Heart right ventricle (tissue), 16 donors: ENCODE results near the gene LCE2B. TPM values are rescaled to one million over a fixed set of nuclear protein-coding genes. Genes with fewer than 3 reads are reported as not detected.
"Not testable (repeated sequence)": the region's sequence is repeated elsewhere in the genome, so short reads cannot be mapped to it uniquely, and the experiment has no call there.

Source experiments
- ATAC-seq, 8 donors: fragments of 200-7000 bp; cut with Tn5 transposase; one replicate each; pipeline ENCODE4 v1.9.1; 2020; ENCODE audit warnings: mild to moderate bottlenecking in 8 of 8, moderate library complexity in 8 of 8, moderate number of reproducible peaks in 1 of 8
- DNase-seq, 2 donors: peaks; one replicate each; pipeline ENCODE4 v3.0.0-alpha.2; 2020
- H3K27ac ChIP-seq, 10 donors: fragments of 200-600 bp; sonication (generic) in 2 of 10; one replicate each; pipeline versions ENCODE4 v1.5.0 to v1.8.0; 2020 to 2022; ENCODE audit warnings: mild to moderate bottlenecking in 3 of 10
- H3K27me3 ChIP-seq, 7 donors: fragments of 200-600 bp; one replicate each; pipeline ENCODE4 v1.8.0; 2021 to 2022; ENCODE audit warnings: mild to moderate bottlenecking in 2 of 7
- H3K36me3 ChIP-seq, 9 donors: fragments of 200-600 bp; sonication (generic) in 1 of 9; one replicate each; pipeline versions ENCODE4 v1.5.0 to v1.8.0; 2020 to 2022; ENCODE audit warnings: mild to moderate bottlenecking in 2 of 9
- H3K4me1 ChIP-seq, 9 donors: fragments of 200-600 bp; sonication (generic) in 1 of 9; one replicate each; pipeline versions ENCODE4 v1.5.0 to v1.8.0; 2020 to 2022; ENCODE audit warnings: mild to moderate bottlenecking in 4 of 9
- H3K4me3 ChIP-seq, 10 donors: fragments of 200-600 bp; sonication (generic) in 2 of 10; one replicate each; pipeline versions ENCODE4 v1.5.0 to v1.8.0; 2020 to 2022; ENCODE audit warnings: mild to moderate bottlenecking in 7 of 10, moderate library complexity in 2 of 10
- H3K9me3 ChIP-seq, 11 donors: fragments of 200-600 bp in 10 of 11; sonication (generic) in 2 of 11; one replicate each; pipeline versions ENCODE4 v1.5.0 to v1.8.0; 2013 to 2022; ENCODE audit warnings: mild to moderate bottlenecking in 2 of 11, control low read depth in 1 of 11, moderate library complexity in 1 of 11
- CTCF ChIP-seq, 9 donors: fragments of 200-600 bp; sonication (generic) in 2 of 9; IDR thresholded peaks; one replicate each; pipeline versions ENCODE4 v1.5.0 to v1.8.0; 2021 to 2022; ENCODE audit warnings: antibody characterized with exemption in 9 of 9, mild to moderate bottlenecking in 5 of 9, moderate library complexity in 1 of 9
- WGBS, 2 donors: extraction: QIAGEN DNeasy Blood & Tissue Kit; methylation state at CpG; one replicate each; pipeline ENCODE4 v1.1.7; 2013; ENCODE audit warnings: inconsistent platforms in 1 of 2; 5-methylcytosine and 5-hydroxymethylcytosine counted together
- intact Hi-C, 10 donors: fragments of 100-400 bp; cut with DNase I; formaldehyde crosslinking; loops; one replicate each; pipeline versions ENCODE4 v1.11.1 to v1.14.2; 2022
- long read RNA-seq, 3 donors: library from polyadenylated mRNA; unstranded; transcript quantifications; one replicate each; pipeline ENCODE4 v2.0.0, GENCODE V29; 2020 to 2021
- polyA plus RNA-seq, 2 donors: library from polyadenylated mRNA; stranded (reverse); fragments of 200-250 nt; gene quantifications; one replicate each; pipeline ENCODE4 v1.2.3, GENCODE V29; 2013
- total RNA-seq, 10 donors: library from RNA; stranded (reverse); fragmentation: NEBNext Ultra II Directional in 3 of 10; extraction: Animal tissue kit (Norgen Biotek cat#: 25700) in 3 of 10; gene quantifications; one replicate each; pipeline versions ENCODE4 v1.2.1 to v1.2.4, GENCODE V29; 2021 to 2023
- donor health status: Arrhythmogenic right ventricular cardiomyopathy.
- donor health status: ischemic (EF 13 %, LVEDD 7.1; RV severe dilation, severe dysfunction).
- donor health status: healthy with polysubstance abuse.
- donor health status: DM: no; HTN: yes; CAD: no.
- donor health status: DM: no; HTN: no; CAD: no.
- donor health status: ischemic (EF 25% LVEDD 6.9; RV normal size, moderate dysfunction).
- donor health status: ischemic (EF 25% LVEDD 5.7; RV mildly dilated, moderate dysfunction).
- donor health status: healthy.
- donor health status: DM: yes; HTN: yes; CAD: no.
- donor health status: Ischemic cardiomyopathy.
- donor health status: ischemic (EF 35%, LVEDD 5.7; RV mildly dilated, moderate dysfunction).
- donor health status: nonischemic (EF 11% LVEDD 7.7; RV severe dilation, severe dysfunction).
- donor health status: DM: yes; HTN: yes; CAD: no.
- donor health status: PGD.
- donor health status: ischemic (EF 29% LVEDD 5.4; RV normal size, mild dysfunction).
- donor health status: nonischemic (EF 23%, LVEDD 6.1; RV moderate dilation, normal function).

Gene LCE2B, protein sequence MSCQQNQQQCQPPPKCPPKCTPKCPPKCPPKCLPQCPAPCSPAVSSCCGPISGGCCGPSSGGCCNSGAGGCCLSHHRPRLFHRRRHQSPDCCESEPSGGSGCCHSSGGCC
- total RNA-seq (not detected), polyA plus RNA-seq (not detected)
- long read RNA-seq, donor 1 = 0 reads
- long read RNA-seq, donor 2 = 0 reads
- long read RNA-seq, donor 3 = 0 reads

DNA sequence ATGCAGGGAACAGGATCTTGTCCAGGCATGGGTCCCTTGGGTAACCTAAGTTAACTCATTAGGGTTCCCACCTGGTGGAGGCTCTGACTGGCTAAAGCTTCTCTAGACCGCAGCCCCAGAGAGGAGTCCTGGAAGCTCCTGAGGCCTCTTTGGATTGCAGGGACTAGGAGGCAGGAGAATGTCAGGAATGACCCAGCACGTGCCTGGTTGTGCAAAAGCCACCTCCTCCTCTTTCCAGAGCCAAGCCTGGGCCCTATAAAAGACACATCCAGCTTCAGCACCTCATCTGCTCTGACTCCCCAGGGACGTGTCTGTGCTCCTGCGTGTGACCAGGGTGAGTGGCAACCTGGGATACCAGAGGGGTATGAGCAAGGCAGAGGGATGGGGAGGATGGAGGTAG lies at the start of gene LCE2B:
Gene LCE2B, plus strand, starts transcription at position 301 of the 400 bp plus-strand sequence. CDS start 721 bp downstream, outside the sequence.
- H3K27me3 ChIP-seq, H3K4me1 ChIP-seq, H3K36me3 ChIP-seq, intact Hi-C loops, H3K27ac ChIP-seq, H3K9me3 ChIP-seq, ATAC-seq, H3K4me3 ChIP-seq, DNase-seq: not testable (repeated sequence)
- 46 to 58% methylated on average over 4 of the region's 4 CpGs for WGBS, 2 donors

GRCh38 chr1:152640351-152640750 lies 45.6 kb upstream of the LCE2B start:
- Histone ChIP-seq H3K4me3 (no peak overlapping the region), H3K4me1 (no peaks in the 10 kb centered on the region), H3K27me3 (peaks cover 0 to 3% (median 0%) of the 10 kb centered on the region in 7 donors), H3K27ac (no peak overlapping the region), H3K9me3 (peaks cover 0 to 18% (median 0%) of the 10 kb centered on the region in 11 donors), H3K36me3 (no peaks in the 10 kb centered on the region)
- DNase-seq (no peak), ATAC-seq (no peak)
- intact Hi-C loops = no loop called here
- 56 to 62% methylated on average over 1 of the region's 1 CpG for WGBS, 2 donors
- no peak for TF ChIP-seq CTCF (IDR thresholded peaks at IDR 0.05)

DNA sequence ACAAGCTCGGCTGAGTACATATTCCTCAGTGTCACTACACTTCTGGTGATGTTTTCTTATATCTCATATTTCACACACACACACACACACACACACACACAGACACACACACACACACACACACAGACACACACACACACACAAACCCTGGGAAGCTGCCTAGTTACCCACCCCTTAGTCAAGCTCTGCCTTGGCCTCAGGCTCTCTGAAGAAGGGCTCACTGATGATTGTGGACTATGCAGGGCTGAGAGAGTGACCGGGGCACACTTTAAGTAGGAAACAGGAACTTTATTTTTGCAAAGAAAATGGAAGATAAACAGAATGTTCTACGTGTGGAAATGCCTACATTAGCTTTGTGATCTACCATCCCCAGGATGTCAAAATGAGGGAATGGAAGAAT lies 42.0 kb upstream of the LCE2B start:
- TF ChIP-seq CTCF (IDR thresholded peaks at IDR 0.05) = no peak
- H3K27me3 ChIP-seq = peaks cover 0 to 10% (median 0%) of the 10 kb centered on the region in 7 donors
- DNase-seq (no peak), ATAC-seq (no peak)
- intact Hi-C loops = no loop called here
- no peak overlapping the region for H3K27ac ChIP-seq
- no peaks in the 10 kb centered on the region for H3K4me1 ChIP-seq
- no peak overlapping the region for H3K4me3 ChIP-seq
- H3K9me3 ChIP-seq = peaks cover 0 to 5% (median 0%) of the 10 kb centered on the region in 11 donors
- no peaks in the 10 kb centered on the region for H3K36me3 ChIP-seq
- 53 to 61% methylated on average over 3 of the region's 3 CpGs for WGBS, 2 donors

DNA sequence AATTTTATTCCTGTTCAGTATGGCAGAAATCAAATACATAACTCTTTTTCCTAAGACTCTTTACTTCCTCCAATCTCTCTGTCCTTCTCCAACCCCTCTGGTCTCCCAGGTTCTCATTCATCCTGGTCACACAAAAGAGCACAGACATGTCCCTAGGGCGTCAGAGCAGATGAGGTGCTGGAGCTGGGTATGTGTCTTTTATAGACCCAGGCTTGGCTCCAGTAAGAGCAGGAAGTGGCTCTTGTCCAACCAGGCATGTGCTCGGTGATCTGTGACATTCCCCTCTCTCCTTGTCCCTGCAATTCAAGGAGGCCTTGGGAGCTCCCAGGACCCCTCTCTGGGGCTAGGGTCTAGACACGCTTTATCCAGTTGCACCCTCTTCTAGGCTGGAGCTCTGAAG lies 40.8 kb upstream of the LCE2B start:
- ATAC-seq (no peak), DNase-seq (no peak)
- intact Hi-C loops = no loop called here
- H3K4me3 ChIP-seq = no peak overlapping the region
- H3K9me3 ChIP-seq = no peaks in the 10 kb centered on the region
- H3K36me3 ChIP-seq = no peaks in the 10 kb centered on the region
- 43 to 46% methylated on average over 3 of the region's 3 CpGs for WGBS, 2 donors
- TF ChIP-seq CTCF (IDR thresholded peaks at IDR 0.05) = no peak
- no peaks in the 10 kb centered on the region for H3K4me1 ChIP-seq
- no peak overlapping the region for H3K27ac ChIP-seq
- peaks cover 0 to 14% (median 4%) of the 10 kb centered on the region in 7 donors for H3K27me3 ChIP-seq

DNA sequence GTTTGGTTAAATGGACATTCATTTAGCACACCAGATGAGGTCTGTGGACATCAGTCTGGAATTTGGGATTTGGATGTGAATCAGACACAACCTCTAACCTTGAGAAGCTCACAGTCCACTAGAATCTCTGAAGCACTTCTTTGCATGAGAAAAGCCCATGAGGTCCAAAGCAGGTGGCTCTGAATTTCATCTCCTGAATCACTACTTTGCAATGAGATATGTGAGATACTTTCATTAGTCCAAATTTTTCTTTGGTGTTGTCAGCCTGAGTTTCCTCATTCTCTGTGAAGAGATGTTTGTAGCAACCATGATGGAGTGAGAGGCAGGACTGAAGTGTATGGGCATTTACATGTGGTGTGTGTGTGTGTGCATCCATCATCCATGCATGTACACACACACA lies 39.3 kb upstream of the LCE2B start:
- Histone ChIP-seq H3K27me3 (peaks cover 0 to 20% (median 4%) of the 10 kb centered on the region in 7 donors), H3K4me1 (no peaks in the 10 kb centered on the region), H3K9me3 (no peaks in the 10 kb centered on the region), H3K36me3 (no peaks in the 10 kb centered on the region), H3K27ac (no peak overlapping the region), H3K4me3 (no peak overlapping the region)
- no peak for DNase-seq
- TF ChIP-seq CTCF (IDR thresholded peaks at IDR 0.05) = no peak
- no peak for ATAC-seq
- intact Hi-C loops = no loop called here
